Right lobe of liver (tissue), 6 donors: Measurements from ENCODE around the gene SUN3. TPM values are rescaled to one million over a fixed set of nuclear protein-coding genes. Genes with fewer than 3 reads are reported as not detected.

Experiments used
- ATAC-seq, 4 donors: fragments of 200-7000 bp; cut with Tn5 transposase; one replicate each; pipeline ENCODE4 v1.9.1; 2020; ENCODE audit warnings: mild to moderate bottlenecking in 4 of 4, moderate library complexity in 4 of 4
- DNase-seq, 3 donors: peaks; one replicate each; pipeline ENCODE4 v3.0.0-alpha.2; 2020
- H3K27ac ChIP-seq, 3 donors: fragments of 200-600 bp; one replicate each; pipeline ENCODE4 v1.8.0; 2022
- H3K27me3 ChIP-seq, 2 donors: fragments of 200-600 bp; one replicate each; pipeline ENCODE4 v1.8.0; 2022
- H3K36me3 ChIP-seq, 4 donors: fragments of 200-600 bp; sonication (generic) in 1 of 4; one replicate each; pipeline versions ENCODE4 v1.5.1 to v1.8.0; 2017 to 2022; ENCODE audit warnings: control low read depth in 1 of 4
- H3K4me1 ChIP-seq, 4 donors: fragments of 200-600 bp; sonication (generic) in 1 of 4; one replicate each; pipeline versions ENCODE4 v1.5.1 to v1.8.0; 2017 to 2022; ENCODE audit warnings: control low read depth in 1 of 4
- H3K4me3 ChIP-seq, 3 donors: fragments of 200-600 bp; one replicate each; pipeline ENCODE4 v1.8.0; 2022
- H3K9me3 ChIP-seq, 4 donors: fragments of 200-600 bp; sonication (generic) in 1 of 4; one replicate each; pipeline versions ENCODE4 v1.5.1 to v1.8.0; 2017 to 2022; ENCODE audit warnings: control low read depth in 1 of 4
- CTCF ChIP-seq, 4 donors: fragments of 200-600 bp in 3 of 4; fragments of 450-650 bp in 1 of 4; IDR thresholded peaks; one replicate each; pipeline versions ENCODE4 v1.5.1 to v1.8.0; 2016 to 2022; ENCODE audit warnings: antibody characterized with exemption in 4 of 4, mild to moderate bottlenecking in 2 of 4
- POLR2A ChIP-seq: fragments of 450-650 bp; IDR thresholded peaks from one replicate; pipeline ENCODE4 v1.6.1; 2017; ENCODE audit warnings: antibody characterized with exemption, mild to moderate bottlenecking
- WGBS: methylation state at CpG from one replicate; pipeline ENCODE4 v1.1.6; 2018; ENCODE audit warnings: low coverage, low lambda C conversion rate; ENCODE audit not compliant: insufficient coverage; ENCODE audit errors: missing lambda C conversion rate; 5-methylcytosine and 5-hydroxymethylcytosine counted together
- intact Hi-C, 2 donors: fragments of 100-400 bp; cut with DNase I; formaldehyde crosslinking; loops; one replicate each; pipeline versions ENCODE4 v1.11.2 to v1.14.1; 2022
- total RNA-seq, 6 experiments: library from RNA; depleted of rRNA in 2 of 6; stranded (reverse); fragments of >200 nt in 2 of 6; fragmentation: NEBNext Ultra II Directional in 3 of 6; extraction: Animal tissue kit (Norgen Biotek cat#: 25700) in 3 of 6; gene quantifications; one replicate each; pipeline versions ENCODE4 v1.1.0 to v1.2.4, GENCODE V29; 2016 to 2023
- donor health status: DM: no; HTN: yes; CAD: no.
- donor health status: DM: no; HTN: no; CAD: no.
- donor health status: DM: no; HTN: no; CAD: no.
- donor health status: DM: no; HTN: yes; CAD: no.
- donor health status: DM: no; HTN: yes; CAD: no.

The SUN3 gene
- total RNA-seq, 6 experiments from 2014 or later, result not detected

GRCh38 chr7:48045195-48045765, 16.4 kb upstream of the SUN3 start:
- no peaks in the 10 kb centered on the region for H3K9me3 ChIP-seq
- no peak for TF ChIP-seq POLR2A
- TF ChIP-seq CTCF (IDR thresholded peaks at IDR 0.05), result no peak
- 41% methylated on average over 7 of the region's 9 CpGs for WGBS
- H3K36me3 ChIP-seq, result no peaks in the 10 kb centered on the region
- ATAC-seq (no peak), DNase-seq (no peak)
- H3K4me1 ChIP-seq, result no peaks in the 10 kb centered on the region
- no peak overlapping the region for H3K4me3 ChIP-seq
- H3K27me3 ChIP-seq, result no peaks in the 10 kb centered on the region
- no peak overlapping the region for H3K27ac ChIP-seq
- intact Hi-C loops, result no loop called here

- WGBS, result 38% methylated on average over 2 of the region's 3 CpGs
- intact Hi-C loops, result no loop called here
- no peaks in the 10 kb centered on the region for H3K36me3 ChIP-seq
- no peaks in the 10 kb centered on the region for H3K27me3 ChIP-seq
- ATAC-seq (peak in 1 of 4 donors; percentile 14), DNase-seq (no peak)
- H3K27ac ChIP-seq, result no peak overlapping the region
- H3K4me3 ChIP-seq, result no peak overlapping the region
- no peaks in the 10 kb centered on the region for H3K4me1 ChIP-seq
- TF ChIP-seq CTCF (IDR thresholded peaks at IDR 0.05) (no peak), POLR2A (no peak)
- no peaks in the 10 kb centered on the region for H3K9me3 ChIP-seq
These were observed 13.7 kb upstream of the SUN3 start for GRCh38 chr7:48042636-48043035.

GRCh38 chr7:48042216-48042615, 13.3 kb upstream of the SUN3 start:
- Histone ChIP-seq H3K4me1 (no peaks in the 10 kb centered on the region), H3K4me3 (no peak overlapping the region), H3K27ac (no peak overlapping the region), H3K9me3 (no peaks in the 10 kb centered on the region), H3K27me3 (no peaks in the 10 kb centered on the region), H3K36me3 (no peaks in the 10 kb centered on the region)
- intact Hi-C loops, result no loop called here
- 80% methylated on average over 3 of the region's 3 CpGs for WGBS
- DNase-seq, result no peak
- no peak for ATAC-seq
- TF ChIP-seq CTCF (IDR thresholded peaks at IDR 0.05) (no peak), POLR2A (no peak)

GRCh38 chr7:48041653-48041970, 12.7 kb upstream of the SUN3 start:
- intact Hi-C loops, result no loop called here
- no peak for TF ChIP-seq CTCF (IDR thresholded peaks at IDR 0.05)
- no peak for TF ChIP-seq POLR2A
- Histone ChIP-seq H3K27me3 (no peaks in the 10 kb centered on the region), H3K4me3 (no peak overlapping the region), H3K27ac (no peak overlapping the region), H3K36me3 (no peaks in the 10 kb centered on the region), H3K9me3 (no peaks in the 10 kb centered on the region), H3K4me1 (no peaks in the 10 kb centered on the region)
- DNase-seq, result no peak
- ATAC-seq, result no peak
- WGBS, result 67% methylated on average over 3 of the region's 3 CpGs
